Measurements from ENCODE around the gene KDM1A. TPM values are rescaled to one million over a fixed set of nuclear protein-coding genes. Genes with fewer than 3 reads are reported as not detected.

Gene KDM1A
- total RNA-seq, 1 experiment from 2014 or later = 141 TPM

DNA sequence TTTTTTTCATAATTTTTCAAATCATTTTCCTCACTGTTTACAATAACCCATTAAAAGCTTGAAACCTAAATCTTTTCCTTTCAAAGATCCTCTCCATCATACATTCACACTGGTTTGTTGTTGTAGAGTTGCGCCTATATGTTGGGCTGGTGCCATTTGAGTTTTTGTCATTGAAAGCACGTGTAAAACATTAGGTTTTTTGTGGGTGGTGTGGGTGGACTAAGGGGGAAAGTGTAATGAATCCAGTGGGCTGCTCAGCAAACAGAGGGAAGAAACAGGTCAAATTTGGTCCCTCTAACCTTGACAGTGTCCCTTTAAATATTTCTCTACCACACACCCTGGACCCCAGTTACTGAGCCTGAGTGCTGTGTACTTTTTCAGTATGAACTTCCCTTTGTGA lies 46.8 kb downstream of the KDM1A start:
- no peak for DNase-seq (ENCODE audit: low read depth)

DNA sequence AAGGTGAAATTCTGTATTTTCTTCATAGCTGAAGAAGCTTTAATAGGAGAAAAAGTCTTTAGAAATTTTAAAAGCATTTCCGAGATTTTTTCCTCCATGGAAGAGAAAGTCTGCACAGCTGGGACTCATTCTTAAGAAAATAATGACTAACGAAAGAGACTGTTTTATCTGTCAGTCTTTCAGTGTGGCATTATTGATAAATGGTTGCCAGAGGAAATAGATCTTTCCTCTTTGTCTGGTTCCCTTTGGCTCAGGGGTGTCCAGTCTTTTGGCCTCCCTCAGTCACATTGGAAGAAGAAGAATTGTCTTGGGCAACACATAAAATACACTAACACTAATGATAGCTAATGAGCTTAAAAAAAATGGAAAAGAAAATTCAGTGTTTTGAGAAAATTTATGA lies 49.9 kb downstream of the KDM1A start:
- DNase-seq (ENCODE audit: low read depth) = no peak

DNA sequence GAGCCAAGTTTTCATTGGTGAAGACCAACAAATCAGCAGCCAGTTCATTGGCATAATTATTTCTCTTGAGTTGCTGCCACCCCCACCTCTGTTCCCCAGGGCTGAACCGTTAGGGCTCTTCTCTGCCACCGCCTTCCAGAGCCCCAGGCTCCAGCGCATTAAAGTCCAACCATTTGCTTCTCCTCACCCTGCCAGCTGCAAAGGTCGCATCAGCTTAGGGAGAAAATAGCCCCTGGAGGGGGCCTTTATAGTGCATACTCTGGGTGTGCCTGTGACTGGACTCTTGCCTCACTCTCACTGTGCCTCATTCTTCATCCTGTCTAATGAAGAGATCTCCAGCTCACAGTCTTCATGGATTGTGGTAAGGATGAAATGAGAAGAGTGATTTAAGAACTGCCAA lies 50.4 kb downstream of the KDM1A start:
- no peak for DNase-seq (ENCODE audit: low read depth)

DNA sequence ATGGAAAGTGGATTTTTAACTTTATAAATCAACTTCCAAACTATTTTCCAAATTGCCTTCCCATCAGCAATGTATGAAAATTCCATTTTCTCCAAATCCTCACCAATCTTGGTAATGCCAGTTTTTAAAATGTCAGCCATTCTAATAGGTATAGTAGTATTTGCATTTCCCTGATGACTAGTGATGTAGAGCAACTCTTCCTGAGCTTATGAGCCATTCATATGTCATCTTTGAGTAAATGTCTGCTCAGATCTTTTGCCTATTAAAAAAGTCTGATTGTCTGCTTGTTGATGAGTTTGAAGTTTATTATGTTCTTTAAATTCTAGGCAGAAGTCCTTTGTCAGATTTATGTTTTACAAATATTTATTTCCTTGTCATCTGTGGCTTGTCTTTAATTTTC lies 54.7 kb downstream of the KDM1A start:
- DNase-seq (ENCODE audit: low read depth) = no peak

DNA sequence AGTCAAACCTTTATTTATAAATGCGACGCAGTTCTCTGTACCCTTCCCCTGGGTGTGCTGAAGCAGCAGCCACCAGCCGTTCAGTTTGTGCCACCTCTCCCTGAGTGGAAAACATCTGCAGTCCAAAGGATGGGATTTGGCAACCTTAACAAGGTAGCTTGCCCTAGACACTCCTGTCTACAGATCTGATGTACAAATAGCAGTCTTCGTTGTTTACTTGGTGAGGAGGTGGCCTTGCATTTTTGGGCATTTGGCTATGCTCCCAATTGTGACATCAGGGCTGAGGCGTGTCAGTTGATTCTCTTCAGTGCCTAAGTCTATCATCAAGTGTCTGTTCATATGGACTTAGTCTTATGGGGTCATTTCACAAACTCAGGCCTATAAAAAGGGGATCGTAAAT lies 59.8 kb downstream of the KDM1A start:
- DNase-seq (ENCODE audit: low read depth) = no peak

DNA sequence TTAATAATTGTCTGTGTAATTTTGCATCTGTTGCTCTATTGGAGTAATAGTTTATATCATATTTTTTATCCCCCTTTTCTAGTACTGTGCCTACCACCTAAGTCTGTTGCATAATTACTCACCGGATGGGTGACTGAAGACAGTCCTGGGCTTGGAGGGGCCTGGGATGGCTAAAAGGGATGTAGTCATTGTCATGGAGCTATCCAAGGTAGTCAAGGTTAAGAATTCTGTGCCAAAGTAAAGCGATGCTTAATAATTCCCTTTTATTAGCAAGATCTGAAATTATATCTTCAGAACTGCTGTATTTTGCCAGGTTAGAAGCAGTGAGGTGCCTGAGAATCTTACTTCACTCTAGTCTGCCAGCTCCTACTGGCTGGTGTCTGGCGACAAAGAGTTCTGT lies 61.6 kb downstream of the KDM1A start:
- no peak for DNase-seq (ENCODE audit: low read depth)

DNA sequence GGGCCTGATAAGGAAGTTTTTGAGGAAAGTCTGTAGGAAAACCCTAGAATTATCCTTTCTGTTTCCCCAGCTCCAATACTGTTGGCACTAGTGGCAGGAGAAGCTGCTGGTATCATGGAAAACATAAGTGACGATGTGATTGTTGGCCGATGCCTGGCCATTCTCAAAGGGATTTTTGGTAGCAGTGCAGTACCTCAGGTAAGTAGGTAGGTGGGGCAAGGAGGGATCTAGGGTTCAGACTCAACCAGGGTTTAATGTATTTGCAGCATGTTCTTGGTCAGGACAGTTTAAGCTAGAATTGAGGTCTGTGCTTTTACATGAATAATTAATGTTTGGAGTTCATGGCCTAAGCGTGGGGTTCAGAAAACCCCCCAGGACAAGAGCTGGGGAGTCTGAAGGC lies 62.1 kb downstream of the KDM1A start:
- no peak for DNase-seq (ENCODE audit: low read depth)

DNA sequence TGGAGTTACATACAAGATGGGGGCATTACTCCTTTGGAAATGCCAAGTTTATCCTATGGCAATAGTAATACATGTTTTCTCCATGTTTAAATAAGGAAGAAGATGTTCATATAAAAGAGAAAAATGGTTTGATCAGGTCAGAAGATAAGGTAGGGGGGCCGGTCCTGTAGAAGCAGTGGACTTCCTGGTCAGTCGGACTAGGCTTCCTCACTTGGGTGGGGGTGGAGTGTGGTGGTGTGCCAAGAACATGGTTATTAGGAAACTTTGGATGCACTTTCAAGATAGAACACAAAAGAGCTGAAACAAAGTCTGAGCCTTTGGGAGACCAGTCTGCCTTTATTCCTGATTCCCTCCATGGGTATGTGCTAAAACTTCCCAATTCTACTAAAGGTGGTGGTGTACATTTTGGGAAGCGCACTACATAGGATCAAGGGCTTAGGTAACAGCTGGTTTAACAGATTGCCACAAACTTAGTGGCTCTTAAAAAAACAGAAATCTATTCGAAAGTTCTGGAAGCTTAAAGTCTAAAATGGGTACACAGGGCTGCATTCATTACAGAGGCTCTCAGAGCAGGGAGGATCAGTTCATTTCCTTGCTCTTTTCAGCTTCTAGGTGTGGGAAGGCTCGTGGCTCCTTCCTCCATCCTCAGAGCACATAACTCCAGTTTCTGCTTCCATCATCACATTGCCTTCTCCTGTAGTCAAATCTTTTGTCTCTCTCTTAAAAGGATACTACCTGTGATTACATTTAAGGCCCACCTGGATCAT lies 64.6 kb downstream of the KDM1A start:
- DNase-seq (ENCODE audit: low read depth) = no peak

DNA sequence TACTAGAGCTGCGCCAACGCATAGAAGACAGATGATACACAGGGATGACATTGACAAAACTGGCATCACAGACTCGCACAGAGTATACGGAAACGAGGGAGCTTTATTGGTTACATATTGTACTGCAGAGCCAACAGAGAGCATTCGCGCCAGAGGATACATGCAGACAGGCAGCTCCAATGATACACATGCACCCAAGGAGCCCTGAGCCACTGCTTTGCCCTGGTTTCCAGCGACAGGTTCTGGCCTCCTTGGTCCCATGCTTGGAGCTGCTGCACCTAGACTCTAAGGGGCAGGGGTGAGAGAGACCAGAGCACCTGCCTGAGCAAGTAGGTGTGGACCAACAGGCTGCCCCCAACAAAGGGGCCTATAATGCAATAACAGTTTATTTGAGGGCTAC lies 65.6 kb downstream of the KDM1A start:
- DNase-seq (ENCODE audit: low read depth) = no peak

DNA sequence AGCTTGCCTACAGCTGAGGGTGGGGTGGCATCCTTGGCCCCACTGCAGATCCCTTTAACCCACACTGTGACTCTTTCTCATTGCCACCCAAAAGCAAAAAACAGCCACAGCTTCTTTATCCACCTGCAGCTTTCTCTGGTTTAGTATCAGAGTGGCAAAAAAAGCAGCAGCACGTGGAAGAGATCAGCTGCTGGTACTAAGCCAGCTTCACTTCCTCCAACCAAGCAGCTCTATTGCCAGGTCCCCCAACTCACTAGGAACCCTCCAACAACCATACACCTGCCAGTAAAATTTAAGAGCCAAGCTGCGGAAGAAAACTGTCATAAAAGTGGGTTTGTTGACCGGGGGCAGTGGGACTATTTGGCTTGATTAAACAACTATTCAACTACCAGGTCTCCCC lies 66.4 kb downstream of the KDM1A start:
- no peak for DNase-seq (ENCODE audit: low read depth)

DNA sequence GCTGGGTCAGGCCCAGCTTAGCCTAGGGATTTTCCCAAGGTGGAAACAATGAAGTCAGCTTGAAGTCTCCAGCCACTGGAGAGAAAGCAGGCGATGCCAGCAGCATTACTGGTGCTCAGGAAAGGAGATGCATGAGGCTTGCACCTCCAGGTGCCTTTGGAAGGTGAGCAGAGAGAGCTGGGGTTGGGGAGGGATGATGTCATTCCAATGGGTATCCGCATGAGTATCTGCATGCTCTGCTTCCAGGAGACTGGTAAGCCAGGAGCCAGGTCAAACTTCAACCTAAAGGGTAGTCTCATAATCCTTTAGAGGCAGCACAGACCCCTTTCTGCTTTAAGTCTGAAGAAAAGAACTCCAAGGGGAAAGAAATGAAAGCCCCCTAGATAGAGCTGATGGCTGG lies 68.8 kb downstream of the KDM1A start:
- no peak for DNase-seq (ENCODE audit: low read depth)

DNA sequence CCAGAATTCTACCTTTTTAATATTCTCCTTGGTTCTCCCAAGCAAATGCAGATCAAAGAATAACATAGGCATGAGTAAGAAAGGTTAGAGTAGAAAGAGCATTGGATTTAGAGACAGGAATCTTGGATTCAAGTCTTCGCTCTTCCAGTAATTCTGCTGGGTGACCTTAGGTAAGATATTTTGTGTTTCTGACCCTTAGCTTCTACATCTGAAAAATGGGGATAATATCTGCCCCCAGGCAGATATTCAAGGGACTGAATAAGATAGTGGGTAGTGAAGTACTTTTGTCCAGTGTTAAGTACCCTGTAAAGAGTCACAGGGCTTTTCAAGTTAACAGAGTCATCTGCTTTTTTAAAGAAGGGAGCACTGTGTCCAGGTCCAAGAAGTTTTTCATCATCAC lies 70.8 kb downstream of the KDM1A start:
- no peak for DNase-seq (ENCODE audit: low read depth)

DNA sequence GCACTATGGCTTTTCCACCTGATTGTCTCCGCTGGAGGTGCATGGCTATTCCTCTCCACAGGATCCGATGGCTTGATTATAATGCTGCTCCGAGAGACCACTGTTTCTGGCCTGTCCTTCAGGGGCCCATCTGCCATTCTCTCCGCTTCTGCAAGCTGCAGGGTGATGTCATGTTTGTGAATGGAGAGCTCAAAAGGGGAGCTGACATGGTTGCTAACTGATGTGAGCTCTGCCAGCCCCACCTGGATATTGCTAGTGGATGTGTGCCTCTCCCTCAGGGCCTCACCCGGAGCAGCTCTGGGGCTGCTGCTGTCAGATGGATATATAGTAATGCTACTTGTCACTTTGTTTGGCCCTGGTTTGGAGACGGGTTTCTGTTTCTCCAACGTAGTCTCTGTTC lies 72.3 kb downstream of the KDM1A start:
- DNase-seq (ENCODE audit: low read depth) = no peak

DNA sequence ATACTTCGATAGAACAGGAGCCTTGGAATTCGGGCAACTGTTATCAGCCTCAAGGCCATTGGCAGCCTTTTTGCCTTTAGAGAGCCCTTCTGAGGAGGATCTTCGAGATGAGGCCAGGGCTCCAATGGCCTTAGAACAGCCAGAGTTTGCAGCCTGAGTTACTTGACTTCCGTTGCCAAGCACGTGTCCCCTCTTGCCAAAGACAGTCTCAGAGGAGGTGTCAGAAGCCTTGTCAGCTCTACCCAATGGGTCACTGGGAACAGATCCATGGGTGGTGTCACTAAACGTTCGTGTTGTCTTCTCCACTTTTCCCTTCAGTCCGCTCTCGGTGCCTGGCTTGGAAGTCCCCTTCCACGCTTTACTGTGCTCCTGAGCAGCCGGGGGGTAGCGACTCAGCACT lies 73.2 kb downstream of the KDM1A start:
- DNase-seq (ENCODE audit: low read depth) = no peak

DNA sequence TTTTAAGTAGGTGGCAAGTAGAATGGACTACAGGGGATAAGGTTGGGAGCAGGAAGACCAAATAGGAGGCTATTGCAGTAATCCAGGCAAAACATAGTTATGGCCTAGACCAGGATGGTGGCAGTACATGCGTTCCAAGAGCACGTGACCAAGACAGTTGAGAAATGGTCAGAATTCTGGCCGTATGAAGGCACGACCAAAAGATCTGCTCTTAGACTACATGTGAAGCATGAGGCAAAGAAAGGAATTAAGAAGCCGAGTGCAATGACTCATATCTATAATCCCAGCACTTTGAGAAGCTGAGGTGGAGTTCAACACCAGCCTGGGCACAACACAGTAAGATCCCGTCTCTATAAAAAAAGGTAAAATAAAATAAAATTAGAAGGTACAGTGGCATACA lies 78.0 kb downstream of the KDM1A start:
- no peak for DNase-seq (ENCODE audit: low read depth)

DNA sequence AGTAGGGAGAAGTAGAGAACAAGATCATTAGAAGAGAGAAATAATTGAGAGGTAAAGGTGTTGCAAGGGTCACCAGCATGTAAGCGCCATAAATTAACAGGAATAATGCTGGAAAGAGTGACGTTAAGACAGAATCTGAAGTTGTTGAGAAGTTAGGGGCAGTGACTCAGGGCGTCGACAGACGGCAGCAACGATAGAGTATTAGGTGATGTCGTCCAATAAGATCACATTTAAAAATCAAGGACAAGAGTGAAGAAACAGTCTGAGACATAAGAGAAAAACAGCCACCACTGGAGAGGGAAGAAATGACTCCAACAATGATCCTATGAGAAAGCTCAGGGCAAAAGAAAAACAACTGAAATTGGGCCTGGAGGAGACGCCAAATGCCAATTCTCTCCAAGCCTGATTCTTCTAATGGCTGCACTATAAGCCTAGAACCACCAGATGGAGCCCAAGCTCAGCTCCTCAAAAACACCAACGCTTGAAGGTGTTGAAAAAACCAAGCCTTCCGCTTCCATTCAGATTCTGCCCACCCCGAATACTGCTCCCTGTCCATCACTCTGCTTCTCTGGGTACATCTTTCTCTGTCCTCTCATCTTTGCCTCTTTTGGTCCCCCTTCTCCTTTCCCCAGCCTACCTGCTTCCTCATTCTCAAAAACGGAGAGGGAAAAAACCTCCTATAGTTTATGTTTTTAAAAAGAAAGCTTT lies 79.3 kb downstream of the KDM1A start:
- peak; percentile 73 for DNase-seq (ENCODE audit: low read depth)

DNA sequence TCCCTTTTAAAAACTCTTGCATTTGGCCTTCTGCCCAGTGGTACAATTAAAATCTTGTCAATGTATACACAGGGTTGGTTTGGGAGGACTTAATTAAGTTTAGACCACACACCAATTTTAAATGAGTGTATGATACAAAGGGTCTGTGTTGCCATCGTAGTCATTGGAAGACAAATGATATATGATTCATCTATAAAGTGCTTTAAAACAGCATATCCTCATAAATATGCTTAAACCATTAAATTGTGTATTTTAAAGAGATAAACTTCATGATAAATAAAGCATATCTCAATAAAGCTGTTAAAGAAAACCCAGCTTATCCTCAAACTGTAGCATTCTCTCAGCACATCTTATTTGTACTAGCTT lies 79.9 kb downstream of the KDM1A start:
- DNase-seq (ENCODE audit: low read depth) = no peak

DNA sequence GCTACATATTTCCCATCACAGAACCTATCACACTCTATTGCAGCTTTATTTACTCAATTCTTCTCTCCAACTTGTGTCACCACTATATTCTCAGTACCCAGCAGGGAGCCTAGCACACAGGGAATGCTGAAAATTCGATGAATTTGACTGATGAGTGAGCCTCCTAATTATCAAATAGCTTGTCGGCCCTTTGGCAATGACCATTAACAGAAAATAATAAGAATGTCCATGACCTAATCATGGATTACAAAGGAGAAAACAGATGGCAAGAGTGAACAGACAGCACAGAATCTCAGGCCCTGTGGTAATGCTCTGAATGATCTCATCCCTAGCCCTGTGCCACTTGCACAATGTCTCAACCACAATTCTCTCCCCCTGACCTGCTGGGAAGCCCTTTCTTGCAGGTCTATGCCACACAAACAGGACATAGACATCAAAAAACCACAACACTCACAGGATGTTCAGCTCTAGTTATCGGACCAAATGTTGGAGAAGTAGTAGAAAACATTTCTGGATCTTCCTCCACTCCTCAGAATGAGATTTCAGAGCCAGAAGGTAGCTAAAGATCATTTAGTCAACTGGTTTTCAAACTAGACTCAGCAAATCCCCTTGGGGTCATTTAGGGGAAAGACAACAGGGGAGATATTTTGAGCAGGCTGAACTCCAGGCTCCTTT lies 80.9 kb downstream of the KDM1A start:
- peak; percentile 97 for DNase-seq (ENCODE audit: low read depth)

DNA sequence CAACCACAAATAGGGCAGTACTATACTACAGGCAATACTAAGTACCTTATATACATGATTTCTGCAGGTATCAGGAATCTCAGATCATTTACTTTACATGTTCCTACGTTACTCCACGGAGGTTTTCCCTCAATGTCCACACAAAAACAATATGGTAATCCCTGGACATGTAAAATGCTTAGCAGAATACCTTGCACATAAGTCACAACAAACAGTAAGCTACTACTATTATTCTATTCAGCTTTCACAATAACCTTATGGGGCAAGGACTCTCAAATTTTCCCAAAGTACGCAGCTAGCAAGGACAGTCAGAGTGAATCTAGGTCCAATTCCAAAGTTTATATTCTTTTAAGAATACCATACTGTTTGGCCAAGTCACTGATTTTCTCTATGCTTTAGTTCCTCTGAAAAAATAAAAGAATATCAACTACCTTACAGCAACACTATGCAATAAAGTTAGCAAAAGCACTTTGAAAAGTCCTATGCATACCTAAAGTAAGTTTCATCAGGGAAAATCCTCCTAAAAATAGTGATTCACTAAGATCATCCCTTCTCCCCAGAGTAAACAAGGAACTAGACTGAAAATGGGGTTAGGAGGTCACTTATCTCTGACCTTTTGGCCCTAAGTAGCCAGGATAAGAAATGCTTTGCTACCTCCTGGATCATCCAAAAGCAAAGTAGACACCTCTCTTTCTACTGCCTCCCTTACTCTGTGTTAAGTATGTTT lies 82.0 kb downstream of the KDM1A start:
- DNase-seq (ENCODE audit: low read depth) = no peak

DNA sequence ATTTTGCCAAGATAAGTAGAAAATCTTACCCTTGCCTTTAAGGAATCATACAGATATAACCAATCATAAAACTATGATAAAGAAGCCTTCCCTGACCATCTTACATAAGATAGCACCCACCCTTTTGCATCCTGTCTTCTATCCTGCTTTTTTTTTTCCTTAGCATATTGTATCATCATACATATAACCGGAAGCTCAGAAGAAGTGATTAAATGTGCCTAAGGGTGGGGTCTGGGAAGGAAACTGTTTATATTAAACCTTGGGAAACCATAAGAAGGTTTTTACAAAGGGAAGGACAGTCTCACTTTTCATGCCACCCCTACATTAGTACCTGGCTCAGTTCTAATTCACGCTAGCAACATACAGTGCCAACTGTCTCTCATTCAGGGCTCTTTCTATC lies 82.6 kb downstream of the KDM1A start:
- DNase-seq (ENCODE audit: low read depth) = no peak

DNA sequence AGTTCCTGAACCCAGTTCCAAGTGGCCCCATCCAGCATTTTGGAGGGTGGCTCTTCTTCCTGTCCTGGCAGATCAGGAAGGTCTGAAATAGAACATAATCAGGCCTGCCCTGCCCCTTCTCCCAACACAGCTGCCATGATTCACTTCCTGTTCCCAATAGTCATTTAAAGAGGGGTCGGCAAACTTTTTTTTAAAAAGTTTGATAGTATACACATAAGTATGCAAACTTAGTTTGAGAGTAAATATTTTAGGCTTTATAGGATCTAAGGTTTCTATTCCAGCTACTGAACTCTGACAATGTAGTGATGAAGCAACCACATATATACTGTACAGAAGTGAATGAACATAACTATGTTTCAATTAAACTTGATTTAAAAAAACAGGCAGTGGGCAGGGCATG lies 83.0 kb downstream of the KDM1A start:
- peak; percentile 86 for DNase-seq (ENCODE audit: low read depth)

Measured in HT1080 (cell line).